Ureter (tissue), 1 donor: ENCODE data around the gene VHLL. TPM values are rescaled to one million over a fixed set of nuclear protein-coding genes. Genes with fewer than 3 reads are reported as not detected.
A peak's percentile ranks its signal among the peaks of the same experiment; 100 is the strongest.

ENCODE experiments used
- DNase-seq: peaks from one replicate; pipeline ENCODE4 v3.0.0-alpha.2; 2020; ENCODE audit warnings: low spot score
- total RNA-seq: library from RNA; stranded (reverse); gene quantifications from one replicate; pipeline ENCODE4 v1.2.4, GENCODE V29; 2023
- donor health status: DM: yes; HTN: yes; CAD: no.

Gene VHLL
- total RNA-seq, 1 donor from 2014 or later, result not detected

- peak; percentile 87 for DNase-seq
Observed at GRCh38 chr1:156291226-156292061, 7.7 kb downstream of the VHLL start.

GRCh38 chr1:156289857-156290256, 9.2 kb downstream of the VHLL start:
- no peak for DNase-seq

GRCh38 chr1:156286061-156286460, 13.0 kb downstream of the VHLL start:
- no peak for DNase-seq

GRCh38 chr1:156285437-156285836, 13.7 kb downstream of the VHLL start:
- DNase-seq, result no peak

GRCh38 chr1:156284757-156285156, 14.3 kb downstream of the VHLL start:
- DNase-seq, result no peak

- DNase-seq, result peak; percentile 62
Observed at GRCh38 chr1:156284112-156284511, 15.0 kb downstream of the VHLL start, which contains the start of gene TMEM79. Gene TMEM79 (plus strand): TSS chr1:156284325. CDS start chr1:156285227, 902 bp downstream.

- no peak for DNase-seq
Observed at GRCh38 chr1:156283521-156283920, 15.6 kb downstream of the VHLL start.

- peak; percentile 98 for DNase-seq
Observed at GRCh38 chr1:156282479-156283222, 16.5 kb downstream of the VHLL start, which contains the start of gene SMG5. Gene SMG5 (minus strand): TSS chr1:156282825. CDS start chr1:156282680, 145 bp downstream.

- DNase-seq, result no peak
Observed at GRCh38 chr1:156281693-156282478, 17.2 kb downstream of the VHLL start.

- no peak for DNase-seq
Observed at GRCh38 chr1:156281281-156281680, 17.8 kb downstream of the VHLL start.

GRCh38 chr1:156279837-156280236, 19.3 kb downstream of the VHLL start:
- DNase-seq, result no peak

- no peak for DNase-seq
Observed at GRCh38 chr1:156276966-156277381, 22.1 kb downstream of the VHLL start.

- no peak for DNase-seq
Observed at GRCh38 chr1:156276532-156276931, 22.6 kb downstream of the VHLL start.

- DNase-seq, result no peak
Observed at GRCh38 chr1:156270314-156270713, 28.8 kb downstream of the VHLL start.

GRCh38 chr1:156268336-156268735, 30.8 kb downstream of the VHLL start:
- no peak for DNase-seq

- no peak for DNase-seq
Observed at GRCh38 chr1:156266051-156266450, 33.1 kb downstream of the VHLL start.

GRCh38 chr1:156263288-156263655, 35.8 kb downstream of the VHLL start:
- no peak for DNase-seq

- no peak for DNase-seq
Observed at GRCh38 chr1:156262461-156263287, 36.4 kb downstream of the VHLL start.

- no peak for DNase-seq
Observed at GRCh38 chr1:156260896-156261295, 38.2 kb downstream of the VHLL start.

- no peak for DNase-seq
Observed at GRCh38 chr1:156259805-156260204, 39.3 kb downstream of the VHLL start.

- no peak for DNase-seq
Observed at GRCh38 chr1:156258859-156259258, 40.2 kb downstream of the VHLL start.
